ENCODE results near the gene TP53BP2.
"Not testable (repeated sequence)": the region's sequence is repeated elsewhere in the genome, so short reads cannot be mapped to it uniquely, and the experiment has no call there.

The TP53BP2 gene, protein sequence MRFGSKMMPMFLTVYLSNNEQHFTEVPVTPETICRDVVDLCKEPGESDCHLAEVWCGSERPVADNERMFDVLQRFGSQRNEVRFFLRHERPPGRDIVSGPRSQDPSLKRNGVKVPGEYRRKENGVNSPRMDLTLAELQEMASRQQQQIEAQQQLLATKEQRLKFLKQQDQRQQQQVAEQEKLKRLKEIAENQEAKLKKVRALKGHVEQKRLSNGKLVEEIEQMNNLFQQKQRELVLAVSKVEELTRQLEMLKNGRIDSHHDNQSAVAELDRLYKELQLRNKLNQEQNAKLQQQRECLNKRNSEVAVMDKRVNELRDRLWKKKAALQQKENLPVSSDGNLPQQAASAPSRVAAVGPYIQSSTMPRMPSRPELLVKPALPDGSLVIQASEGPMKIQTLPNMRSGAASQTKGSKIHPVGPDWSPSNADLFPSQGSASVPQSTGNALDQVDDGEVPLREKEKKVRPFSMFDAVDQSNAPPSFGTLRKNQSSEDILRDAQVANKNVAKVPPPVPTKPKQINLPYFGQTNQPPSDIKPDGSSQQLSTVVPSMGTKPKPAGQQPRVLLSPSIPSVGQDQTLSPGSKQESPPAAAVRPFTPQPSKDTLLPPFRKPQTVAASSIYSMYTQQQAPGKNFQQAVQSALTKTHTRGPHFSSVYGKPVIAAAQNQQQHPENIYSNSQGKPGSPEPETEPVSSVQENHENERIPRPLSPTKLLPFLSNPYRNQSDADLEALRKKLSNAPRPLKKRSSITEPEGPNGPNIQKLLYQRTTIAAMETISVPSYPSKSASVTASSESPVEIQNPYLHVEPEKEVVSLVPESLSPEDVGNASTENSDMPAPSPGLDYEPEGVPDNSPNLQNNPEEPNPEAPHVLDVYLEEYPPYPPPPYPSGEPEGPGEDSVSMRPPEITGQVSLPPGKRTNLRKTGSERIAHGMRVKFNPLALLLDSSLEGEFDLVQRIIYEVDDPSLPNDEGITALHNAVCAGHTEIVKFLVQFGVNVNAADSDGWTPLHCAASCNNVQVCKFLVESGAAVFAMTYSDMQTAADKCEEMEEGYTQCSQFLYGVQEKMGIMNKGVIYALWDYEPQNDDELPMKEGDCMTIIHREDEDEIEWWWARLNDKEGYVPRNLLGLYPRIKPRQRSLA

DNA sequence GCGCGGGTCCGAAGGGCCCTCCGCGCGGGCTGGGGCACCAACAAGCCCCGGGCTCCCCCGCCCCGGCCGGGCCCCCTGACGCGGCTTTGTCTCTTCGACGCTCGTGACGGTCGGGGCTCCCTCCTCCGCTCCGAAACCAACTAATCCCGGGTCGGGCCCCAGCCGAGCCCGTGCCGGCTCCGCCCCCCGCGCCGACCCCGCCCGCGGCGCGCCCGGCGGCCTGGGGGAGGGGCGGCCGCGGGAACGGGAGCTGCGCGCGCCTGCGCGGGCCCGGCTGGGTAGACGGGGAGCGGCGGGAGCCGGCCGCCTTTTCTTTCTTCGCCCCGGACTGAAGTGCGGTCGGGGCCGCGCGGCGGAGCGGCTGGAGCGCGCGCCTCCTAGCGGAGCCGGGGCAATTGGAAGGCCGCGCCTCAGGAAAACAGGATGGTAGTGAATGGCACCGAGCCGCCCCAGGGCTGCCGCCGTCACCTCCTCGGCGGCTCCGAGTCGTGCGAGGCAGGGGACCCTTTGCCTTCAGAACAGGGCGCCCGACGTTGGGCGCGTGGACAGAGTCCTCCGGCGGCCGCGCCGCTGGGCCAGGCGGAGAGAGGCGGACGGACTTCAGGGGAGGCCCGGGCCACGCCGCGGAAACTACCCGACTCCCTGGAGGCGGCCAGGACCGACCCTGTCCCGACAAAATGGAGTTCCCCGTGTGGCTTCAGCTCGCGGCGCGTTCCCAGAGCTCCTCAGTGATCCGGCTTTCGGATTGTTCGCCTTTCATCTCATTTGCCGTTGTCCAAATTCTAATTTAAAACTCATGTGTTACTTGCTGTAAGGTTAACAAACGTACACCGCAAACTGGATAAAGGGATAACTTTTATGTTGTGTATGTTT, at the start of gene TP53BP2:
Gene TP53BP2, minus strand, starts transcription at position 138 of the 873 bp plus-strand sequence. CDS start 267 bp downstream, outside the sequence.
- peak; percentile 87 for DNase-seq

- not testable (repeated sequence) for DNase-seq
These were observed 44.7 kb upstream of the TP53BP2 start for GRCh38 chr1:223890494-223890893.

GRCh38 chr1:223889319-223889718, 43.6 kb upstream of the TP53BP2 start:
- not testable (repeated sequence) for DNase-seq

- DNase-seq: peak; percentile 98
These were observed 42.1 kb upstream of the TP53BP2 start for GRCh38 chr1:223887747-223888418.

GRCh38 chr1:223886516-223886921, 40.8 kb upstream of the TP53BP2 start:
- DNase-seq: no peak

DNA sequence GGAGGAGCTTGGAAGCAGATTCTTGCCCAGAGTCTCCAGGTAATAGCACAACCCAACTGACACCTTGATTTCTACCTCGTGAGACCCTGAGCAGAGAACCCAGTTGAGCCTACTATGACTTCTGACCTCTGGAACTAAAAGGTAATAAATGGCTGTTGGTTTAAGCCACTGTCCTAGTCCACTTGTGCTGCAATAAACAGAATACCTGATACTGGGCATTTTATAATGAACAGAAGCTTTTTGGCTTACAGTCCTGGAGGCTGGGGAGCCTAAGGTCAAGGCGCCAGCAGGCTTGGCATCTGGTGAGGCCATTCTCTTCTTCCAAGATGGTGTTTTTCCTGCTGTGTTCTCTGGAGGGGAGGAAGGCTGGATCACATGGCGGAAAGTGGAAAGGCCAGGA, 39.9 kb upstream of the TP53BP2 start:
- DNase-seq: no peak

DNA sequence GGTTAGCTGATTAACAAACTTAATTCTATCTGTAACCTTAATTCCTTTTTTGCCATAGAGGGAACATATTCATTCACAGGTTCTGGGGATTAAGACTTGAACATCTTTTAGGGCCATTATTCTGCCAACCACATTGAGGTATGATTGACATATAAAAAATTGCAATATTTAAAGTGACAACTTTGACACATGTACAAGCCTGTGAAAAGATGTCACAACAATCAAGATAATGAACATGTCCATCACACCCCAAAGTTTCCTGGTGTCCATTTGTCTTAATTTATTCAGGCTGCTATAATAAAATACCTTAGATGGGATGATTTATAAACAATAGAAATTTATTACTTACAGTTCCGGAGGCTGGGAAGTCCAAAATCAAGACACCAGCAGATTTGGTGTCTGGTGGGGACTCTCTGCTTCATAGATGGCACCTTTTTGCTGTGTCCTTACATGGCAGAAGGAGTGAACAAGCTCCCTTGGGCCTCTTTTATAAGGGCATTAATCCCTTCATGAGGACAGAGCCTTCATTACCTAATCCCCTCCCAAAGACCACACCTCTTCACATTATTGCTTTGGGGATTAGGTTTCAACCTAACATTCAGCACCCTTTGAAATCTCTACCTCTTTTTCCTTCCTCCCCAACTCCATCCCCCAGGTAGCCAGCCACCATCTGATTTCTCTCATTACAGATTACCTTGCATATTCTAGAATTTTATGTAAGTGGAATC, 33.0 kb upstream of the TP53BP2 start:
- DNase-seq: no peak

- DNase-seq: no peak
These were observed 32.1 kb upstream of the TP53BP2 start for GRCh38 chr1:223877804-223878203.

DNA sequence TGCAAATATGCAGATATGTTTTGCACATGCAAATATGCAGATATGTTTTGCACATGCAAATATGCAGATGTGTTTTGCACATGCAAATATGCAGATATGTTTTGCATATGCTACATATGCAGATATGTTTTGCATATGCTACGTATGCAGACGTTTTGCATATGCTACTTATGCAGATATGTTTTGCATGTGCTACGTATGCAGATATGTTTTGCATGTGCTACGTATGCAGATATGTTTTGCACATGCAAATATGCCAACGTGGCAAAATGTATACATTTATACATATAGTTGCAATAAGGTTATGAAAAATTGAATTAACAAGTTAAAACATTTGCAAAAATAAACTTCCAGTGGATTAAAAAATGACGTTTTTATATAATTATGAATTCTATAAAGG, 30.8 kb upstream of the TP53BP2 start:
- no peak for DNase-seq

DNA sequence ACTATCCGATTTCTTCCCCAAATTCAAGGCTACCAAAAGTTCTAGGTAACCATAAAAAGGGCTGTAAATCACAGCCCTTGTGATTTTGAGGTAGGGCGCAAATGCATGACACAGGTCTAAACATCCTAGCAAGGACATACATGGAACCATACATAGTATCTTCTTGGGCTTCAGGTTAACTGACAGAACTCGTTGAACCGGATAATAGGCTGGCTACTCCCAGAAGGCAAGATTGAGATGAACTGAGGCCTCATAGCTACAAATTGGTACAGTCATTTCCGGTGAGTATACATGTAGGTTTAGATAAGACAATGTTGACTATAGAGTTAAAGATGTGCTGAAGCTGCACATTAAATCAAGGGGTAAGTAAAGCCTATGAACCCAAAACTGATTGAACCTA, 27.3 kb upstream of the TP53BP2 start:
- no peak for DNase-seq

- no peak for DNase-seq
These were observed 26.7 kb upstream of the TP53BP2 start for GRCh38 chr1:223872308-223872901.

DNA sequence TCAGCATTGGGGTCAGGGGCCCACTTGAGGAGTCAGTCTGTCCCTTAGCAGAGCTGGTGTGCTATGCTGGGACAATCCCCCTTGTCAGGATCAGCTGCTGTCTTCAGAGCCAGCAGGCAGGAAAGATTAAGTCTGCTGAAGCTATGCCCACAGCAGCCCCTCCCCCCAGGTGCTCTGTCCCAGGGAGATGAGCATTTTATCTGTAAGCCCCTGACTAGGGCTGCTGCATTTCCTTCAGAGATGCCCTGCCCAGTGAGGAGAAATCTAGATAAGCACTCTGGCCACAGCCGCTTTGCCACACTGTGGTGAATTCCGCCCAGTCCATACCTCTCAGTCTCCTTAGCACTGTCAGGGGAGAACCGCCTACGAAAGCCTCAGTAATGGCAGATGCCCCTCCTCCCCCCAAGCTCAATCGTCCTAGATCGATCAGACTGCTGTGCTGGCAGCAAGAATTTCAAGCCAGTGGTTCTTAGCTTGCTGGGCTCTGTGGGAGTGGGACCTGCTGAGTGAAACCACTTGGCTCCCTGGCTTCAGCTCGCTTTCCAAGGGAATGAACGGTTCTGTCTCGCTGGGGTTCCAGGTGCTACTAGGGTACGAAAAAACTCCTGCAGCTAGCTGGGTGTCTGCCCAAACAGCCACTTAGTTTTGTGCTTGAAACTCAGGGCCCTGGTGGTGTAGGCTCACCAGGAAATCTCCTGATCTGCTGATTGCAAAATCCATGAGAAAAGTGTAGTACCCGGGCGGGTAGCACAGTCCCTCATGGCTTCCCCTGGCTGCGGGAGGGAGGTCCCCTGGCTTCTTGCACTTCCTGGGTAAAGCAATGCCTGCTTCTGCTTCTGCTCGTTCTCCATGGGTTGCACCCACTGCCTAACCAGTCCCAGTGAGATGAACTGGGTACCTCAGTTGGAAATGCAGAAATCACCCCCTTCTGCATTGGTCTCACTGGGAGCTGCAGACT, 25.1 kb upstream of the TP53BP2 start:
- DNase-seq: no peak

- not testable (repeated sequence) for DNase-seq
These were observed 19.0 kb upstream of the TP53BP2 start for GRCh38 chr1:223864599-223865368.

DNA sequence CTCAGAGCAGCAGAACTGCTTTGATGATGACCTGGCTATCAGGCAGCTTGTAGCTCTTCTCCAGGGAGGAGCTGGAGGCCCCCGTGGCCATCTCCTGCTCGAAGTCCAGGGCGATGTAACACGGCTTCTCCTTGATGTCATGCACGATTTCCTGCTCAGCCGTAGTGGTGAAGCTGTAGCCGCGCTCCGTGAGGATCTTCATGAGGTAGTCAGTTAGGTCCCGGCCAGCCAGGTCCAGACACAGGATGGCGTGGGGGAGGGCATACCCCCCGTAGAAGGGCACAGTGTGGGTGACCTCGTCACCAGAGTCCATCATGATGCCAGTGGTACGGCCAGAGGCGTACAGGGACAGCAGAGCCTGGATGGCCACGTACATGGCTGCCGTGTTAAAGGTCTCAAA, 18.3 kb upstream of the TP53BP2 start:
- DNase-seq: no peak

GRCh38 chr1:223861904-223862303, 16.2 kb upstream of the TP53BP2 start:
- DNase-seq: no peak

- DNase-seq: no peak
These were observed 14.4 kb upstream of the TP53BP2 start for GRCh38 chr1:223860051-223860622.

DNA sequence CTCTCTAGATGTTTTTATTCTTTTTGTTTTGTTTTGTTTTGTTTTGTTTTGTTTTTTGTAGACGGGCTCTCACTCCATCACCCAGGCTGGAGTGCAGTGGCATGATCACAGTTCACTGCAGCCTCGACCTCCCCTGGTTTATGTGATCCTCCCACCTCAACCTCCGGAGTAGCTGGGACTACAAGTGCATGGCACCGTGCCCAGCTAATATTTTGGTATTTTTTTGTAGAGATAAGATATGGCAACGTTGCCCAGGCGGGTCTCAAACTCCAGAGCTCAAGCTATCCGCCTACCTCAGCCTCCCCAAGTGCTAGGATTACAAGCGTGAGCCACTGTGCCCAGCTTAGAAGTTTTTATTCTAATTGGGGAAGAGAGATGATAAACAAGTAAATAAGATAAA, 13.3 kb upstream of the TP53BP2 start:
- DNase-seq: no peak

DNA sequence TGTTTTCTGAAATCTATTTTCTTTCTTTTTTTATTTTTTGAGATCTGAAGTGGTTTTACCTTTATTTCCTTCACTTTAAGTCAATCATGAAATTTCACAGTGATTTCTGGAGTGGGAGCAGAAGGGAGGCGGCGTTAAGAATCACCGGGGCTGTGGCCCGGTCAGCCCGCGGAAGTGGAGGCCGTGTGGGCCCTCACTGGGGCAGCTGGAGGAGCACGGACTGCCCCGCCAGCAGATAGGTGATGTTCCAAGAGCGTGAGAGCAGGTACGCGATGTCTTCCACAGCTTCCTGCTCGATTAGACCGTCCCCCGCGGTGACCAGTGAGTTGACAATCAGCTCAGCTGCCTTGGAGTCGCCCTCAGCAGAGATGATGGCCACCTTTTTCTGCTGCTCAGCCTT, 10.6 kb upstream of the TP53BP2 start:
- DNase-seq: no peak

Measured in fibroblast of upper back skin (primary cell).